ENCODE measurements around the gene URGCP.

GRCh38 chr7:43849047-43849446 is 57.3 kb downstream of the URGCP start:
- no peak for TF ChIP-seq CTCF (conservative IDR thresholded peaks at IDR 0.05; ENCODE audit: low read depth, low read length)
- no peak for TF ChIP-seq EZH2 (IDR thresholded peaks at IDR 0.05; ENCODE audit: borderline replicate concordance, low read depth, low read length, poor library complexity, severe bottlenecking)
